Measurements from ENCODE around the gene BRAT1.
"Not testable (repeated sequence)": the region's sequence is repeated elsewhere in the genome, so short reads cannot be mapped to it uniquely, and the experiment has no call there.

BRAT1 gene

GRCh38 chr7:2541291-2542010 lies 13.9 kb downstream of the BRAT1 start:
- no peak for TF ChIP-seq CTCF (IDR thresholded peaks at IDR 0.05; ENCODE audit: control insufficient read depth, extremely low read depth, insufficient read depth)
- no peak for DNase-seq (ENCODE audit: low read depth)
- H3K4me3 ChIP-seq (ENCODE audit: low read depth, low read length) = no peak overlapping the region

- TF ChIP-seq CTCF (IDR thresholded peaks at IDR 0.05; ENCODE audit: control insufficient read depth, extremely low read depth, insufficient read depth) = no peak
- no peak overlapping the region for H3K4me3 ChIP-seq (ENCODE audit: low read depth, low read length)
- DNase-seq (ENCODE audit: low read depth) = no peak
Observed at GRCh38 chr7:2540641-2541051, 14.7 kb downstream of the BRAT1 start.

GRCh38 chr7:2540133-2540532 lies 15.2 kb downstream of the BRAT1 start:
- DNase-seq (ENCODE audit: low read depth) = no peak
- H3K4me3 ChIP-seq (ENCODE audit: low read depth, low read length) = no peak overlapping the region
- TF ChIP-seq CTCF (IDR thresholded peaks at IDR 0.05; ENCODE audit: control insufficient read depth, extremely low read depth, insufficient read depth) = no peak

- no peak overlapping the region for H3K4me3 ChIP-seq (ENCODE audit: low read depth, low read length)
- DNase-seq (ENCODE audit: low read depth) = no peak
- TF ChIP-seq CTCF (IDR thresholded peaks at IDR 0.05; ENCODE audit: control insufficient read depth, extremely low read depth, insufficient read depth) = no peak
Observed at GRCh38 chr7:2539031-2539911, 16.1 kb downstream of the BRAT1 start.

- TF ChIP-seq CTCF (IDR thresholded peaks at IDR 0.05; ENCODE audit: control insufficient read depth, extremely low read depth, insufficient read depth) = no peak
- no peak overlapping the region for H3K4me3 ChIP-seq (ENCODE audit: low read depth, low read length)
- DNase-seq (ENCODE audit: low read depth) = no peak
Observed at GRCh38 chr7:2537981-2538851, 17.1 kb downstream of the BRAT1 start.

GRCh38 chr7:2535872-2536627 lies 19.3 kb downstream of the BRAT1 start:
- not testable (repeated sequence) for H3K4me3 ChIP-seq (ENCODE audit: low read depth, low read length); DNase-seq (ENCODE audit: low read depth)

- H3K4me3 ChIP-seq (ENCODE audit: low read depth, low read length); DNase-seq (ENCODE audit: low read depth): not testable (repeated sequence)
Observed at GRCh38 chr7:2534214-2534613, 21.1 kb downstream of the BRAT1 start.

GRCh38 chr7:2533566-2533965 lies 21.8 kb downstream of the BRAT1 start:
- DNase-seq (ENCODE audit: low read depth); H3K4me3 ChIP-seq (ENCODE audit: low read depth, low read length): not testable (repeated sequence)

GRCh38 chr7:2532816-2533215 lies 22.5 kb downstream of the BRAT1 start:
- not testable (repeated sequence) for H3K4me3 ChIP-seq (ENCODE audit: low read depth, low read length); DNase-seq (ENCODE audit: low read depth)

- H3K4me3 ChIP-seq (ENCODE audit: low read depth, low read length); DNase-seq (ENCODE audit: low read depth): not testable (repeated sequence)
Observed at GRCh38 chr7:2532199-2532772, 23.0 kb downstream of the BRAT1 start.

- not testable (repeated sequence) for DNase-seq (ENCODE audit: low read depth); H3K4me3 ChIP-seq (ENCODE audit: low read depth, low read length)
Observed at GRCh38 chr7:2531796-2532110, 23.6 kb downstream of the BRAT1 start.
